CD14-positive monocyte (primary cell): Measurements from ENCODE around the gene KRT85. TPM values are rescaled to one million over a fixed set of nuclear protein-coding genes. Genes with fewer than 3 reads are reported as not detected.

Source experiments
- DNase-seq, 3 donors: peaks; one replicate each; pipeline ENCODE4 v3.0.0-alpha.2; 2011 to 2022
- H2AFZ ChIP-seq: 2 replicates; pipeline ENCODE4 v1.6.0; 2012; ENCODE audit warnings: mild to moderate bottlenecking, low read depth, low read length, inconsistent platforms; ENCODE audit not compliant: insufficient read depth, poor library complexity, severe bottlenecking
- H3K27ac ChIP-seq, 2 donors: 1 replicate in 1 of 2; 2 replicates in 1 of 2; pipeline ENCODE4 v1.5.1; 2012 to 2013; ENCODE audit warnings: low read length in 2 of 2, control low read depth in 1 of 2, inconsistent platforms in 1 of 2, low read depth in 1 of 2, mild to moderate bottlenecking in 1 of 2
- H3K27me3 ChIP-seq, 2 donors: one replicate each; pipeline versions ENCODE4 v1.6.0 to v1.6.1; 2011 to 2013; ENCODE audit warnings: low read length in 2 of 2; ENCODE audit not compliant: control insufficient read depth in 2 of 2, insufficient read depth in 2 of 2
- H3K36me3 ChIP-seq, 2 donors: replicated peaks in 1 of 2; 1 replicate in 1 of 2; 2 replicates in 1 of 2; pipeline versions ENCODE4 v1.5.1 to v1.6.1; 2012 to 2013; ENCODE audit warnings: low read length in 2 of 2, control low read depth in 1 of 2, inconsistent platforms in 1 of 2, mild to moderate bottlenecking in 1 of 2; ENCODE audit not compliant: insufficient read depth in 2 of 2, control insufficient read depth in 1 of 2
- H3K4me1 ChIP-seq, 2 donors: 1 replicate in 1 of 2; 2 replicates in 1 of 2; pipeline versions ENCODE4 v1.5.1 to v1.6.1; 2012 to 2013; ENCODE audit warnings: low read length in 2 of 2, control low read depth in 1 of 2, inconsistent platforms in 1 of 2, mild to moderate bottlenecking in 1 of 2, moderate library complexity in 1 of 2; ENCODE audit not compliant: insufficient read depth in 2 of 2, control insufficient read depth in 1 of 2
- H3K4me2 ChIP-seq: replicated peaks from 2 replicates; pipeline ENCODE3; 2012; ENCODE audit warnings: low read length, moderate library complexity, mild to moderate bottlenecking; ENCODE audit not compliant: poor library complexity, severe bottlenecking; ENCODE audit errors: extremely low read depth
- H3K4me3 ChIP-seq, 3 experiments: fragments of 200-600 bp in 1 of 3; sonication (generic) in 1 of 3; replicated peaks in 1 of 3; 1 replicate in 2 of 3; 2 replicates in 1 of 3; pipeline ENCODE4 v1.5.1; 2011 to 2013; ENCODE audit warnings: low read length in 3 of 3, mild to moderate bottlenecking in 3 of 3, control low read depth in 2 of 3, low read depth in 2 of 3, inconsistent platforms in 1 of 3, moderate library complexity in 1 of 3
- H3K79me2 ChIP-seq: 2 replicates; pipeline ENCODE4 v1.6.0; 2012; ENCODE audit warnings: mild to moderate bottlenecking, control low read depth, inconsistent platforms, low read length, moderate library complexity; ENCODE audit not compliant: insufficient read depth
- H3K9ac ChIP-seq: 2 replicates; pipeline ENCODE4 v1.6.0; 2017; ENCODE audit warnings: low read length, mild to moderate bottlenecking; ENCODE audit not compliant: insufficient read depth, poor library complexity, severe bottlenecking
- H3K9me3 ChIP-seq, 2 donors: replicated peaks in 1 of 2; 1 replicate in 1 of 2; 2 replicates in 1 of 2; pipeline versions ENCODE4 v1.5.1 to v1.6.1; 2012 to 2013; ENCODE audit warnings: low read length in 2 of 2, control low read depth in 1 of 2; ENCODE audit not compliant: control insufficient read depth in 1 of 2, insufficient read depth in 1 of 2
- H4K20me1 ChIP-seq: 2 replicates; pipeline ENCODE4 v1.6.0; 2012; ENCODE audit warnings: mild to moderate bottlenecking, low read length, control low read depth, moderate library complexity; ENCODE audit not compliant: insufficient read depth
- H3K27ac Mint-ChIP-seq, 7 donors: one replicate each; pipeline ENCODE4 v1.8.0; 2020; ENCODE audit warnings: mild to moderate bottlenecking in 7 of 7, mixed read lengths in 7 of 7, moderate library complexity in 6 of 7, inconsistent platforms in 2 of 7
- H3K27me3 Mint-ChIP-seq, 3 donors: one replicate each; pipeline ENCODE4 v1.8.0; 2021 to 2022; ENCODE audit warnings: low read depth in 3 of 3, mild to moderate bottlenecking in 3 of 3, mixed read lengths in 3 of 3, moderate library complexity in 3 of 3, inconsistent platforms in 1 of 3
- H3K36me3 Mint-ChIP-seq, 2 donors: one replicate each; pipeline ENCODE4 v1.8.0; 2020; ENCODE audit warnings: mixed read lengths in 2 of 2, inconsistent platforms in 1 of 2, mild to moderate bottlenecking in 1 of 2
- H3K4me1 Mint-ChIP-seq: one replicate; pipeline ENCODE4 v1.8.0; 2020; ENCODE audit warnings: mild to moderate bottlenecking, mixed read lengths
- H3K4me3 Mint-ChIP-seq, 2 donors: one replicate each; pipeline ENCODE4 v1.8.0; 2020; ENCODE audit warnings: mild to moderate bottlenecking in 2 of 2, mixed read lengths in 2 of 2, moderate library complexity in 1 of 2
- H3K9me3 Mint-ChIP-seq, 7 donors: one replicate each; pipeline ENCODE4 v1.8.0; 2020 to 2022; ENCODE audit warnings: mixed read lengths in 7 of 7, mild to moderate bottlenecking in 6 of 7, moderate library complexity in 6 of 7, inconsistent platforms in 2 of 7
- CTCF ChIP-seq: fragments of 200-600 bp; IDR thresholded peaks from one replicate; pipeline ENCODE4 v1.8.0; 2022; ENCODE audit warnings: antibody characterized with exemption, mild to moderate bottlenecking
- WGBS: methylation state at CpG from one replicate; pipeline ENCODE4 v1.1.5; 2013; ENCODE audit warnings: missing lambda C conversion rate; ENCODE audit not compliant: insufficient coverage; 5-methylcytosine and 5-hydroxymethylcytosine counted together
- intact Hi-C, 2 donors: fragments of 100-400 bp; cut with micrococcal nuclease; formaldehyde crosslinking; loops; one replicate each; pipeline versions ENCODE4 v1.15.0 to v1.15.1; 2023
- polyA plus RNA-seq, 3 donors: library from polyadenylated mRNA; depleted of rRNA in 1 of 3; unstranded in 2 of 3; stranded (reverse) in 1 of 3; fragments of 300-500 nt in 2 of 3; fragments of >200 nt in 1 of 3; fragmentation: Illumina TruSeq in 2 of 3; gene quantifications; 1 replicate in 2 of 3; 2 replicates in 1 of 3; pipeline ENCODE4 v1.2.3, GENCODE V29; 2012 to 2021

KRT85 gene
- polyA plus RNA-seq, 3 donors = not detected

GRCh38 chr12:52371716-52372115, 4.4 kb upstream of the KRT85 start:
- H3K9ac ChIP-seq = no peak overlapping the region
- H3K27me3 Mint-ChIP-seq = peaks cover 8 to 12% (median 11%) of the 10 kb centered on the region in 3 donors
- no peak for DNase-seq

GRCh38 chr12:52370926-52371608, 3.8 kb upstream of the KRT85 start:
- TF ChIP-seq CTCF = no peak
- Histone ChIP-seq H3K27me3 (no peaks in the 10 kb centered on the region), H3K9me3 (no peaks in the 10 kb centered on the region), H3K27ac (no peak overlapping the region), H3K9ac (no peak overlapping the region), H3K4me3 (no peak overlapping the region), H3K36me3 (no peaks in the 10 kb centered on the region), H2AFZ (no peak overlapping the region), H3K79me2 (no peaks in the 10 kb centered on the region), H3K4me2 (no peak overlapping the region), H4K20me1 (no peaks in the 10 kb centered on the region), H3K4me1 (no peaks in the 10 kb centered on the region)
- no peaks in the 10 kb centered on the region for H3K36me3 Mint-ChIP-seq
- 95% methylated on average over 10 of the region's 12 CpGs for WGBS
- H3K27me3 Mint-ChIP-seq = peaks cover 8 to 15% (median 11%) of the 10 kb centered on the region in 3 donors
- no peaks in the 10 kb centered on the region for H3K4me1 Mint-ChIP-seq
- no peak overlapping the region for H3K27ac Mint-ChIP-seq
- H3K4me3 Mint-ChIP-seq = no peak overlapping the region
- H3K9me3 Mint-ChIP-seq = peaks cover 0 to 4% (median 2%) of the 10 kb centered on the region in 7 donors
- intact Hi-C loops = loop anchor here (5.0 kb wide), 2 partner anchors 506 to 611 kb away; no protein-coding TSS in a partner anchor
- no peak for DNase-seq

More at GRCh38 chr12:52371716-52372115, 4.4 kb upstream of the KRT85 start:
- Histone ChIP-seq H3K27ac (no peak overlapping the region), H3K4me1 (no peaks in the 10 kb centered on the region), H2AFZ (no peak overlapping the region), H3K4me3 (no peak overlapping the region), H3K79me2 (no peaks in the 10 kb centered on the region), H3K27me3 (no peaks in the 10 kb centered on the region), H3K36me3 (no peaks in the 10 kb centered on the region), H4K20me1 (no peaks in the 10 kb centered on the region), H3K4me2 (no peak overlapping the region), H3K9me3 (no peaks in the 10 kb centered on the region)
- WGBS = 91% methylated on average over 3 of the region's 3 CpGs
- Mint-ChIP-seq H3K4me3 (no peak overlapping the region), H3K36me3 (no peaks in the 10 kb centered on the region), H3K27ac (no peak overlapping the region), H3K9me3 (peaks cover 0 to 4% (median 2%) of the 10 kb centered on the region in 7 donors), H3K4me1 (no peaks in the 10 kb centered on the region)
- intact Hi-C loops = loop anchor here (2.0 to 5.0 kb wide), 3 partner anchors 503 to 611 kb away; no protein-coding TSS in a partner anchor
- TF ChIP-seq CTCF = no peak
